Kidney tubule cell (primary cell): ENCODE measurements around the gene C5orf63.
"Not testable (repeated sequence)": the region's sequence is repeated elsewhere in the genome, so short reads cannot be mapped to it uniquely, and the experiment has no call there.

Experiments
- DNase-seq: peaks from one replicate; pipeline ENCODE4 v3.0.0-alpha.2; 2018; ENCODE audit warnings: low spot score

The C5orf63 gene

GRCh38 chr5:127008300-127008975 lies 64.9 kb downstream of the C5orf63 start:
- no peak for DNase-seq

- no peak for DNase-seq
Measured at GRCh38 chr5:127007522-127007921, 65.8 kb downstream of the C5orf63 start.

GRCh38 chr5:127006744-127007143 lies 66.6 kb downstream of the C5orf63 start:
- no peak for DNase-seq

GRCh38 chr5:127005282-127005681 lies 68.0 kb downstream of the C5orf63 start:
- not testable (repeated sequence) for DNase-seq

GRCh38 chr5:127004721-127005120 lies 68.6 kb downstream of the C5orf63 start:
- no peak for DNase-seq

- DNase-seq: no peak
Measured at GRCh38 chr5:127003798-127004495, 69.4 kb downstream of the C5orf63 start.

GRCh38 chr5:127002390-127002789 lies 70.9 kb downstream of the C5orf63 start:
- DNase-seq: no peak

- peak; percentile 96 for DNase-seq
Measured at GRCh38 chr5:127001621-127002296, 71.5 kb downstream of the C5orf63 start.
